SK-N-SH treated with all-trans-retinoic acid at 6 μM for 48 hours (cell line): Measurements from ENCODE around the gene RGS8.

Experiments used
- ARNTL ChIP-seq: fragments of 450-650 bp; formaldehyde crosslinking; IDR thresholded peaks from 2 replicates; pipeline ENCODE4 v1.5.0; 2020; ENCODE audit warnings: low read depth, mild to moderate bottlenecking, moderate library complexity, borderline replicate concordance
- TOX ChIP-seq: fragments of 250-450 bp; sonication (Bioruptor Pico); IDR thresholded peaks from 2 replicates; pipeline ENCODE4 v1.8.0; 2021; ENCODE audit warnings: mild to moderate bottlenecking, moderate library complexity, borderline replicate concordance
- ZFP30 ChIP-seq: fragments of 450-650 bp; formaldehyde crosslinking; IDR thresholded peaks from 2 replicates; pipeline ENCODE4 v1.5.0; 2022; ENCODE audit warnings: mild to moderate bottlenecking, moderate library complexity
- ZNF8 ChIP-seq: fragments of 450-650 bp; formaldehyde crosslinking; IDR thresholded peaks from 2 replicates; pipeline ENCODE4 v1.5.0; 2020; ENCODE audit warnings: mild to moderate bottlenecking, moderate library complexity
- TF ChIP-seq, protein P1 (sequence below): fragments of 250-450 bp; sonication (Bioruptor Pico); IDR thresholded peaks from 2 replicates; pipeline ENCODE4 v1.8.0; 2020; ENCODE audit warnings: mild to moderate bottlenecking, moderate library complexity, borderline replicate concordance

- TF ChIP-seq, protein P1, sequence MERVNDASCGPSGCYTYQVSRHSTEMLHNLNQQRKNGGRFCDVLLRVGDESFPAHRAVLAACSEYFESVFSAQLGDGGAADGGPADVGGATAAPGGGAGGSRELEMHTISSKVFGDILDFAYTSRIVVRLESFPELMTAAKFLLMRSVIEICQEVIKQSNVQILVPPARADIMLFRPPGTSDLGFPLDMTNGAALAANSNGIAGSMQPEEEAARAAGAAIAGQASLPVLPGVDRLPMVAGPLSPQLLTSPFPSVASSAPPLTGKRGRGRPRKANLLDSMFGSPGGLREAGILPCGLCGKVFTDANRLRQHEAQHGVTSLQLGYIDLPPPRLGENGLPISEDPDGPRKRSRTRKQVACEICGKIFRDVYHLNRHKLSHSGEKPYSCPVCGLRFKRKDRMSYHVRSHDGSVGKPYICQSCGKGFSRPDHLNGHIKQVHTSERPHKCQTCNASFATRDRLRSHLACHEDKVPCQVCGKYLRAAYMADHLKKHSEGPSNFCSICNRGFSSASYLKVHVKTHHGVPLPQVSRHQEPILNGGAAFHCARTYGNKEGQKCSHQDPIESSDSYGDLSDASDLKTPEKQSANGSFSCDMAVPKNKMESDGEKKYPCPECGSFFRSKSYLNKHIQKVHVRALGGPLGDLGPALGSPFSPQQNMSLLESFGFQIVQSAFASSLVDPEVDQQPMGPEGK (CRISPR knock-in tag), result no peak
- TF ChIP-seq TOX (no peak), ZFP30 (CRISPR knock-in tag) (no peak), ARNTL (CRISPR knock-in tag) (no peak), ZNF8 (no peak)
These were observed 2.0 kb downstream of the RGS8 start for GRCh38 chr1:182682406-182682805.
